OCI-LY3 (cell line): ENCODE measurements around the gene COBL.

Experiments used
- CTCF ChIP-seq: fragments of 200-600, 300-600 bp; sonication (generic); IDR thresholded peaks from 2 replicates; pipeline ENCODE4 v1.5.1; 2014; ENCODE audit warnings: antibody characterized with exemption, low read length, low read depth
- EZH2phosphoT487 ChIP-seq: fragments of 200-600 bp; shearing (Covaris generic); IDR thresholded peaks from 2 replicates; pipeline ENCODE4 v1.6.1; 2018; ENCODE audit warnings: antibody characterized with exemption, mixed run types, low read depth

- TF ChIP-seq CTCF = no peak
- no peak for TF ChIP-seq EZH2phosphoT487
Measured at GRCh38 chr7:51357821-51358220, 41.2 kb upstream of the COBL start.
